H1 (cell line): ENCODE measurements around the gene GRM8. TPM values are rescaled to one million over a fixed set of nuclear protein-coding genes. Genes with fewer than 3 reads are reported as not detected.

Experiments
- CTCF ChIA-PET: fragments of 300-600 bp; sonication (Branson Sonifier 250); formaldehyde crosslinking; loops from one replicate; lab custom pipeline; 2021; ENCODE audit not compliant: partially characterized antibody; lab: Charles Lee
- POLR2A ChIA-PET: fragments of 300-600 bp; sonication (Branson Sonifier 250); formaldehyde crosslinking; loops from one replicate; lab custom pipeline; 2021; ENCODE audit warnings: inconsistent platforms; ENCODE audit not compliant: partially characterized antibody; lab: Charles Lee
- DNase-seq, 2 experiments: peaks; one replicate each; pipeline versions ENCODE4 v3.0.0 to v3.0.0-alpha.2; 2010 to 2022; ENCODE audit warnings: low spot score in 2 of 2, low read depth in 1 of 2, mixed read lengths in 1 of 2
- FAIRE-seq: peaks from 2 replicates; lab custom pipeline; 2011; peaks lifted over from hg19 to GRCh38; lab: Jason Lieb, UNC
- H2AFZ ChIP-seq: 2 replicates; pipeline ENCODE4 v1.8.1; 2012; ENCODE audit warnings: low read length, inconsistent platforms
- H2AK5ac ChIP-seq: 2 replicates; pipeline ENCODE4 v1.6.1; 2013; ENCODE audit warnings: low read depth, low read length
- H2BK120ac ChIP-seq: replicated peaks from 2 replicates; pipeline ENCODE3; 2013; ENCODE audit warnings: low read depth, low read length, inconsistent platforms
- H2BK12ac ChIP-seq: 2 replicates; pipeline ENCODE4 v1.6.1; 2013; ENCODE audit warnings: low read depth, low read length
- H2BK15ac ChIP-seq: 2 replicates; pipeline ENCODE4 v1.6.1; 2013; ENCODE audit warnings: low read length
- H2BK20ac ChIP-seq: 2 replicates; pipeline ENCODE4 v1.6.1; 2013; ENCODE audit warnings: low read length
- H2BK5ac ChIP-seq: 2 replicates; pipeline ENCODE4 v1.6.1; 2013; ENCODE audit warnings: low read depth, low read length
- H3K14ac ChIP-seq: 2 replicates; pipeline ENCODE4 v1.6.1; 2013; ENCODE audit warnings: inconsistent platforms; ENCODE audit not compliant: insufficient read length
- H3K18ac ChIP-seq: 2 replicates; pipeline ENCODE4 v1.6.1; 2013; ENCODE audit warnings: low read length; ENCODE audit errors: extremely low read depth
- H3K23ac ChIP-seq: 2 replicates; pipeline ENCODE4 v1.6.1; 2013; ENCODE audit warnings: inconsistent platforms; ENCODE audit not compliant: insufficient read length
- H3K23me2 ChIP-seq: 2 replicates; pipeline ENCODE4 v1.6.1; 2013; ENCODE audit warnings: low read depth, low read length
- H3K27ac ChIP-seq: 2 replicates; pipeline ENCODE4 v1.6.1; 2011; ENCODE audit warnings: low read depth, low read length, inconsistent platforms
- H3K27me3 ChIP-seq, 4 experiments: replicated peaks in 1 of 4; 1 replicate in 1 of 4; 2 replicates in 3 of 4; pipeline versions ENCODE4 v1.6.1 to v1.8.1; 2011 to 2013; ENCODE audit warnings: low read length in 3 of 4, mild to moderate bottlenecking in 3 of 4, inconsistent platforms in 2 of 4, mixed read lengths in 2 of 4, moderate library complexity in 1 of 4; ENCODE audit not compliant: control insufficient read depth in 3 of 4, insufficient read depth in 3 of 4; ENCODE audit errors: extremely low read depth in 1 of 4
- H3K36me3 ChIP-seq, 4 experiments: 2 replicates each; pipeline versions ENCODE4 v1.6.1 to v1.8.1; 2011 to 2013; ENCODE audit warnings: mild to moderate bottlenecking in 4 of 4, low read length in 3 of 4, moderate library complexity in 2 of 4, control low read depth in 1 of 4, inconsistent platforms in 1 of 4; ENCODE audit not compliant: insufficient read depth in 4 of 4, control insufficient read depth in 2 of 4
- H3K4ac ChIP-seq: replicated peaks from 2 replicates; pipeline ENCODE3; 2013; ENCODE audit warnings: low read length, low read depth, mixed read lengths, inconsistent platforms; ENCODE audit not compliant: insufficient read length
- H3K4me1 ChIP-seq, 4 experiments: replicated peaks in 1 of 4; 1 replicate in 1 of 4; 2 replicates in 3 of 4; pipeline versions ENCODE4 v1.6.1 to v1.8.1; 2011 to 2013; ENCODE audit warnings: low read length in 3 of 4, inconsistent platforms in 2 of 4, mixed read lengths in 1 of 4; ENCODE audit not compliant: insufficient read depth in 4 of 4, control insufficient read depth in 3 of 4
- H3K4me2 ChIP-seq, 2 experiments: 2 replicates each; pipeline versions ENCODE4 v1.6.1 to v1.8.1; 2011 to 2013; ENCODE audit warnings: low read depth in 2 of 2, low read length in 2 of 2, control low read depth in 1 of 2, inconsistent platforms in 1 of 2, mild to moderate bottlenecking in 1 of 2; ENCODE audit not compliant: insufficient read depth in 1 of 2
- H3K4me3 ChIP-seq, 4 experiments: fragments of 200-600, 300-600 bp in 1 of 4; sonication (generic), shearing (Covaris generic), sonication (Bioruptor Twin) in 1 of 4; 2 replicates each; pipeline versions ENCODE4 v1.5.1 to v1.8.1; 2011 to 2016; ENCODE audit warnings: low read length in 4 of 4, low read depth in 3 of 4, control low read depth in 2 of 4, inconsistent platforms in 2 of 4, mild to moderate bottlenecking in 2 of 4, mixed read lengths in 1 of 4, moderate library complexity in 1 of 4; ENCODE audit not compliant: insufficient read depth in 2 of 4; ENCODE audit errors: extremely low read depth in 1 of 4
- H3K56ac ChIP-seq: replicated peaks from 2 replicates; pipeline ENCODE3; 2013; ENCODE audit warnings: low read depth, mild to moderate bottlenecking, mixed read lengths, low read length, inconsistent platforms; ENCODE audit not compliant: insufficient read length
- H3K79me1 ChIP-seq: 2 replicates; pipeline ENCODE4 v1.6.1; 2013; ENCODE audit warnings: low read depth, low read length, control low read depth
- H3K79me2 ChIP-seq, 2 experiments: 2 replicates each; pipeline versions ENCODE4 v1.6.1 to v1.8.1; 2012 to 2013; ENCODE audit warnings: low read length in 2 of 2, mild to moderate bottlenecking in 2 of 2, inconsistent platforms in 1 of 2; ENCODE audit not compliant: insufficient read depth in 2 of 2, control insufficient read depth in 1 of 2
- H3K9ac ChIP-seq, 4 experiments: replicated peaks in 1 of 4; 1 replicate in 1 of 4; 2 replicates in 3 of 4; pipeline versions ENCODE4 v1.6.1 to v1.8.1; 2011 to 2013; ENCODE audit warnings: low read depth in 3 of 4, low read length in 3 of 4, control low read depth in 2 of 4, mild to moderate bottlenecking in 2 of 4, moderate library complexity in 2 of 4, inconsistent platforms in 1 of 4; ENCODE audit errors: extremely low read depth in 1 of 4
- H3K9me3 ChIP-seq, 2 experiments: 2 replicates each; pipeline versions ENCODE4 v1.6.1 to v1.8.1; 2012 to 2013; ENCODE audit warnings: mild to moderate bottlenecking in 2 of 2, moderate library complexity in 2 of 2, control low read depth in 1 of 2, inconsistent platforms in 1 of 2, low read depth in 1 of 2, low read length in 1 of 2, mixed read lengths in 1 of 2; ENCODE audit not compliant: insufficient read depth in 2 of 2
- H4K20me1 ChIP-seq, 2 experiments: replicated peaks in 1 of 2; 2 replicates each; pipeline versions ENCODE3 to v1.8.1; 2011 to 2013; ENCODE audit warnings: inconsistent platforms in 2 of 2, low read length in 2 of 2, mild to moderate bottlenecking in 1 of 2; ENCODE audit not compliant: insufficient read depth in 2 of 2, control insufficient read depth in 1 of 2
- H4K5ac ChIP-seq: 2 replicates; pipeline ENCODE4 v1.6.1; 2013; ENCODE audit warnings: low read length, low read depth, mixed read lengths, inconsistent platforms; ENCODE audit not compliant: insufficient read length
- H4K8ac ChIP-seq: 2 replicates; pipeline ENCODE4 v1.8.0; 2013; ENCODE audit warnings: mild to moderate bottlenecking, moderate library complexity, low read length, inconsistent platforms; ENCODE audit not compliant: insufficient read depth; ENCODE audit errors: extremely low read depth
- H4K91ac ChIP-seq: replicated peaks from 2 replicates; pipeline ENCODE3; 2013; ENCODE audit warnings: low read length, mixed read lengths, inconsistent platforms; ENCODE audit not compliant: insufficient read length
- CREB1 ChIP-seq: IDR thresholded peaks from 2 replicates; pipeline ENCODE4 v1.6.1; 2012; ENCODE audit warnings: inconsistent platforms
- HDAC2 ChIP-seq, 2 experiments: fragments of 300-600 bp in 1 of 2; sonication (generic) in 1 of 2; IDR thresholded peaks; 2 replicates each; pipeline ENCODE4 v1.6.1; 2011 to 2012; ENCODE audit warnings: low read depth in 2 of 2, low read length in 2 of 2, mild to moderate bottlenecking in 2 of 2, moderate library complexity in 2 of 2, borderline replicate concordance in 1 of 2, inconsistent platforms in 1 of 2
- JUN ChIP-seq: IDR thresholded peaks from 2 replicates; pipeline ENCODE4 v1.6.1; 2011; ENCODE audit warnings: low read depth, mild to moderate bottlenecking, improper control_type of control experiment, low read length
- JUND ChIP-seq: IDR thresholded peaks from 2 replicates; pipeline ENCODE4 v1.6.1; 2011; ENCODE audit warnings: mild to moderate bottlenecking, improper control_type of control experiment, low read length
- KDM4A ChIP-seq: IDR thresholded peaks from one replicate; pipeline ENCODE4 v1.7.1; 2012; ENCODE audit warnings: low read depth, mild to moderate bottlenecking, moderate library complexity, low read length, inconsistent platforms; ENCODE audit not compliant: severe bottlenecking
- POLR2AphosphoS5 ChIP-seq: IDR thresholded peaks from 2 replicates; pipeline ENCODE4 v1.6.1; 2011; ENCODE audit warnings: low read depth, low read length
- RXRA ChIP-seq: IDR thresholded peaks from 2 replicates; pipeline ENCODE4 v1.6.1; 2011; ENCODE audit warnings: low read depth, mild to moderate bottlenecking, low read length, moderate library complexity; ENCODE audit not compliant: insufficient read depth
- SIN3A ChIP-seq, 2 experiments: IDR thresholded peaks in 1 of 2; conservative IDR thresholded peaks in 1 of 2; 2 replicates each; pipeline ENCODE4 v1.6.1; 2011 to 2012; ENCODE audit warnings: low read length in 2 of 2, improper control_type of control experiment in 1 of 2, low read depth in 1 of 2, mild to moderate bottlenecking in 1 of 2
- TAF1 ChIP-seq: IDR thresholded peaks from 2 replicates; pipeline ENCODE4 v1.6.1; 2011; ENCODE audit warnings: mild to moderate bottlenecking, low read depth, low read length
- polyA plus RNA-seq, 7 experiments: library from polyadenylated mRNA; depleted of rRNA in 3 of 7; stranded (reverse) in 5 of 7; unstranded in 2 of 7; fragments of >200 nt in 5 of 7; fragments of 200-250 nt in 2 of 7; gene quantifications; 1 replicate in 5 of 7; 2 replicates in 1 of 7; 4 replicates in 1 of 7; pipeline versions ENCODE4 v1.2.1 to v1.2.3, GENCODE V29; 2011 to 2013; ENCODE audit warnings: missing spikeins in 2 of 7, mixed read lengths in 2 of 7
- total RNA-seq: library from RNA; stranded (reverse); fragmentation: NEBNext Ultra II Directional; extraction: Animal tissue kit (Norgen Biotek cat#: 25700); gene quantifications from 2 replicates; pipeline ENCODE4 v1.2.1, GENCODE V29; 2021

The GRM8 gene
- total and polyA plus RNA-seq, 2 of the 8 experiments (the other 6 are each of a cell fraction or from before 2014, with no cell fraction given): 2.6 to 2.8 TPM

DNA sequence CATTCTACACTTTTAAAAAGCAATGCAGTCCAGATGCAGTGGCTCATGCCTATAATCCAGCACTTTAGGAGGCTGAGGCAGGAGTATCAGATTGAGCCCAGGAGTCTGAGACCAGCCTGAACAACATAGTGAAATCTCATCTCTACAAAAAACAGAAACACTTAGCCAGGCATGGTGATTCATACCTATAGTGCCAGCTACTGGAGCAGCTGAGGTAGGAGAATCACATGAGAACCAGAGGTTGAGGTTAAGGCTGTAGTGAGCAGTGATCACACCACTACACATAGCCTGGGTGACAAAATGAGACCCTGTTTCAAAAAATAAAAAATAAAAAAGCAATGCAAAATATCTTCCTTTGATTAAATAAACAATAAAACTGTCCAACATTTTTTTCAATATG, 205.2 kb downstream of the GRM8 start:
- Histone ChIP-seq H2BK12ac (no peak overlapping the region), H2AK5ac (no peak overlapping the region), H3K9ac (no peak overlapping the region), H4K5ac (no peak overlapping the region), H4K20me1 (no peaks in the 10 kb centered on the region), H3K36me3 (no peaks in the 10 kb centered on the region), H3K18ac (no peak overlapping the region), H3K79me2 (no peaks in the 10 kb centered on the region), H4K91ac (no peak overlapping the region), H3K27ac (no peak overlapping the region), H3K27me3 (no peaks in the 10 kb centered on the region), H3K23ac (no peak overlapping the region), H3K14ac (no peak overlapping the region), H3K9me3 (no peaks in the 10 kb centered on the region), H2BK5ac (no peak overlapping the region), H2BK120ac (no peak overlapping the region), H3K23me2 (no peaks in the 10 kb centered on the region), H3K56ac (no peak overlapping the region), H3K4me1 (no peaks in the 10 kb centered on the region), H2AFZ (no peak overlapping the region), H4K8ac (no peak overlapping the region), H3K4me3 (no peak overlapping the region), H2BK15ac (no peak overlapping the region), H3K4me2 (no peak overlapping the region), H3K79me1 (no peaks in the 10 kb centered on the region), H2BK20ac (no peak overlapping the region), H3K4ac (no peak overlapping the region)
- TF ChIP-seq SIN3A (conservative IDR thresholded peaks at IDR 0.05 in 1 of 2, IDR thresholded peaks at IDR 0.05 in 1 of 2; ENCODE audit: low read depth in 1 of 2, low read length in 2 of 2): no peak
- TF ChIP-seq CREB1: no peak
- TF ChIP-seq KDM4A: no peak
- TF ChIP-seq POLR2AphosphoS5: no peak
- TF ChIP-seq JUN: no peak
- TF ChIP-seq JUND: no peak
- no peak for TF ChIP-seq HDAC2 (IDR thresholded peaks at IDR 0.05; ENCODE audit: borderline replicate concordance in 1 of 2, low read depth in 2 of 2, low read length in 2 of 2)
- TF ChIP-seq TAF1: no peak
- TF ChIP-seq RXRA: no peak
- FAIRE-seq (no peak), DNase-seq (no peak)
- CTCF ChIA-PET: interaction anchor here (0.7 kb wide), 1 partner anchor 244 kb away, joined by 4 read pairs; no protein-coding TSS in a partner anchor
- POLR2A ChIA-PET: no interaction called here
